ENCODE data around the gene FYTTD1. TPM values are rescaled to one million over a fixed set of nuclear protein-coding genes. Genes with fewer than 3 reads are reported as not detected.

FYTTD1 gene
- total and polyA plus RNA-seq, 2 donors (not counting 1 experiment from before 2014, with no cell fraction given): 6.2 to 110 TPM

GRCh38 chr3:197736491-197737318 lies 13.0 kb upstream of the FYTTD1 start, which contains the start of gene RUBCN:
TSS of gene RUBCN (minus strand) at chr3:197736904. CDS start at chr3:197736719, 185 bp downstream.
- intact Hi-C loops (cut with micrococcal nuclease): loop anchor here (2.0 kb wide), 1 partner anchor 438 kb away; the partner anchor contains the start of gene DLG1
- H3K27ac ChIP-seq (ENCODE audit: low read length in 2 of 2): peak within 1 kb of the TSS; percentile 89 to 95
- peak within 1 kb of the TSS; percentile 94 for H3K4me2 ChIP-seq (replicated peaks; ENCODE audit: low read depth, low read length, poor library complexity, severe bottlenecking)
- peak within 1 kb of the TSS; percentile 61 to 93 (median 87) for H3K4me3 ChIP-seq (ENCODE audit: control extremely low read depth in 1 of 5, extremely low read depth in 1 of 5, insufficient read depth in 1 of 5, low read depth in 2 of 5, low read length in 4 of 5)
- no peaks in the 10 kb centered on the region for H3K9me3 ChIP-seq (ENCODE audit: control extremely low read depth in 1 of 3, control insufficient read depth in 2 of 3, insufficient read depth in 1 of 3, low read length in 2 of 3)
- H3K4me1 ChIP-seq (ENCODE audit: control insufficient read depth in 2 of 2, insufficient read depth in 2 of 2, low read length in 2 of 2): peaks cover 47 to 51% of the 10 kb centered on the region in 2 donors
- H3K27ac Mint-ChIP-seq: peak within 1 kb of the TSS; percentile 99
- peaks cover 50% of the 10 kb centered on the region for H3K4me1 Mint-ChIP-seq
- peak; percentile 86 for ATAC-seq (ENCODE audit: low read depth)
- CTCF ChIA-PET: interaction anchor here (0.7 to 1.7 kb wide), 4 partner anchors 10 to 24 kb away, joined by 3 to 5 read pairs (median 4); no protein-coding TSS in a partner anchor
- H2AFZ ChIP-seq (ENCODE audit: insufficient read depth, low read depth, low read length, poor library complexity, severe bottlenecking): peak within 1 kb of the TSS; percentile 96
- H3K9ac ChIP-seq (ENCODE audit: low read length): peak within 1 kb of the TSS; percentile 76
- H3K9me3 Mint-ChIP-seq (ENCODE audit: insufficient read depth): no peaks in the 10 kb centered on the region
- peak; percentile 95 for DNase-seq
- H3K79me2 ChIP-seq (ENCODE audit: control insufficient read depth, insufficient read depth, low read length): peaks cover 46% of the 10 kb centered on the region
- no peaks in the 10 kb centered on the region for H3K27me3 ChIP-seq (replicated peaks in 1 of 4; ENCODE audit: control extremely low read depth in 1 of 4, control insufficient read depth in 3 of 4, insufficient read depth in 4 of 4, low read length in 3 of 4)
- under 1% methylated on average over 86 of the region's 92 CpGs for WGBS (ENCODE audit: insufficient coverage)
- peaks cover 17% of the 10 kb centered on the region for H4K20me1 ChIP-seq (ENCODE audit: control insufficient read depth, insufficient read depth, low read length, poor library complexity, severe bottlenecking)
- H3K36me3 ChIP-seq (replicated peaks in 1 of 2; ENCODE audit: control extremely low read depth in 1 of 2, control insufficient read depth in 1 of 2, extremely low read depth in 1 of 2, insufficient read depth in 2 of 2, low read length in 1 of 2): peaks cover 2 to 6% of the 10 kb centered on the region in 2 experiments
- peak within 1 kb of the TSS; percentile 100 for H3K4me3 Mint-ChIP-seq
- no peaks in the 10 kb centered on the region for H3K27me3 Mint-ChIP-seq
- TF ChIP-seq EZH2 (IDR thresholded peaks at IDR 0.05; ENCODE audit: borderline replicate concordance, insufficient read depth, low read depth, low read length, poor library complexity, severe bottlenecking) (no peak), CTCF (IDR thresholded peaks at IDR 0.05) (no peak)
- POLR2A ChIA-PET: interaction anchor here (1.0 to 2.7 kb wide), 6 partner anchors 12 to 62 kb away, joined by 3 to 12 read pairs (median 3); partner anchors contain the start of genes FYTTD1 and LRCH3

Data from B cell (primary cell).